K562 (cell line): ENCODE measurements around the gene GET3. TPM values are rescaled to one million over a fixed set of nuclear protein-coding genes. Genes with fewer than 3 reads are reported as not detected.
A peak's percentile ranks its signal among the peaks of the same experiment; 100 is the strongest.

Experiments
- CSDE1 ChIP-seq, 2 experiments: fragments of 450-650 bp; IDR thresholded peaks; 2 replicates each; pipeline ENCODE4 v1.6.1; 2016; ENCODE audit warnings: mild to moderate bottlenecking in 1 of 2
- EGR1 ChIP-seq: fragments of 450-650 bp; conservative IDR thresholded peaks from 2 replicates; pipeline ENCODE4 v1.6.1; 2017; ENCODE audit warnings: mild to moderate bottlenecking
- FOS ChIP-seq: IDR thresholded peaks from 3 replicates; pipeline ENCODE4 v1.6.1; 2011; ENCODE audit not compliant: insufficient read length; ENCODE audit errors: extremely low read depth
- FOXA1 ChIP-seq: fragments of 450-650 bp; IDR thresholded peaks from 2 replicates; pipeline ENCODE4 v1.6.1; 2016; ENCODE audit warnings: mild to moderate bottlenecking, borderline replicate concordance
- FUS ChIP-seq: fragments of 200-400 bp; formaldehyde crosslinking; optimal IDR thresholded peaks from 2 replicates; pipeline ENCODE3; 2017; ENCODE audit warnings: low read depth, low read length
- HMG20B ChIP-seq: fragments of 250-450 bp; sonication (Bioruptor Pico); IDR thresholded peaks from 2 replicates; pipeline ENCODE4 v1.5.0; 2021; ENCODE audit warnings: mild to moderate bottlenecking
- MECOM ChIP-seq: fragments of 250-450 bp; sonication (Bioruptor Pico); IDR thresholded peaks from 2 replicates; pipeline ENCODE4 v1.8.0; 2022; ENCODE audit warnings: inconsistent platforms
- NCOR1 ChIP-seq: fragments of 450-650 bp; IDR thresholded peaks from 2 replicates; pipeline ENCODE4 v1.6.1; 2016; ENCODE audit warnings: mild to moderate bottlenecking, moderate library complexity
- PHF8 ChIP-seq: fragments of 200-600 bp; sonication (generic); IDR thresholded peaks from 2 replicates; pipeline ENCODE4 v1.6.1; 2012; ENCODE audit warnings: mixed run types, mild to moderate bottlenecking, inconsistent platforms, low read length, moderate library complexity, borderline replicate concordance
- POLR2B ChIP-seq: fragments of 450-650 bp; IDR thresholded peaks from 2 replicates; pipeline ENCODE4 v1.6.1; 2018; ENCODE audit warnings: low read depth; ENCODE audit not compliant: partially characterized antibody
- RFX7 ChIP-seq: fragments of 250-450 bp; sonication (Bioruptor Pico); IDR thresholded peaks from 2 replicates; pipeline ENCODE4 v1.5.1; 2021; ENCODE audit warnings: mild to moderate bottlenecking
- TSC22D4 ChIP-seq: fragments of 450-650 bp; IDR thresholded peaks from 2 replicates; pipeline ENCODE4 v1.6.1; 2016; ENCODE audit warnings: missing genetic modification characterization, missing biosample characterization, control low read depth
- ZC3H11A ChIP-seq: IDR thresholded peaks from 2 replicates; pipeline ENCODE4 v1.6.1; 2012; ENCODE audit warnings: low read depth, low read length, improper control_type of control experiment
- ZFP30 ChIP-seq: fragments of 250-450 bp; sonication (Bioruptor Pico); IDR thresholded peaks from 2 replicates; pipeline ENCODE4 v1.8.0; 2022; ENCODE audit warnings: moderate library complexity, mild to moderate bottlenecking, inconsistent platforms, borderline replicate concordance
- ZKSCAN1 ChIP-seq: fragments of 150-350 bp; IDR thresholded peaks from 2 replicates; pipeline ENCODE4 v1.6.1; 2016; ENCODE audit warnings: low read depth, low read length
- ZNF175 ChIP-seq: fragments of 200-800 bp; sonication (Bioruptor generic); IDR thresholded peaks from 2 replicates; pipeline ENCODE4 v1.6.1; 2016; ENCODE audit warnings: low read depth, mild to moderate bottlenecking, missing genetic modification characterization, missing compliant biosample characterization
- polyA plus RNA-seq, 8 experiments: library from polyadenylated mRNA; depleted of rRNA in 4 of 8; stranded (reverse) in 5 of 8; unstranded in 3 of 8; fragments of >200 nt; fragmentation: Nextera tagmentation in 2 of 8; fragmentation: Illumina TruSeq in 1 of 8; extraction: Ambion mirVana in 2 of 8; extraction: Trizol in 1 of 8; gene quantifications; 2 replicates each; pipeline versions ENCODE4 v1.2.1 to v1.2.3, GENCODE V29; 2011 to 2014; ENCODE audit warnings: inconsistent platforms in 1 of 8, missing spikeins in 1 of 8
- total RNA-seq, 7 experiments: library from RNA; depleted of rRNA in 6 of 7; stranded (reverse); fragments of >200 nt in 6 of 7; fragmentation: Illumina TruSeq in 2 of 7; extraction: Trizol in 2 of 7; gene quantifications; 2 replicates each; pipeline versions ENCODE4 v1.2.1 to v1.2.3, GENCODE V29; 2011 to 2021; ENCODE audit warnings: low replicate concordance in 1 of 7
- TF ChIP-seq, protein P1 (sequence below): sonication (generic); formaldehyde crosslinking; IDR thresholded peaks from 2 replicates; pipeline ENCODE4 v1.8.1; 2023; ENCODE audit warnings: mild to moderate bottlenecking, missing genetic modification reagents
- TF ChIP-seq, protein P2 (sequence below): sonication (generic); formaldehyde crosslinking; IDR thresholded peaks from 2 replicates; pipeline ENCODE4 v1.8.0; 2022; ENCODE audit warnings: mild to moderate bottlenecking, missing genetic modification reagents
- TF ChIP-seq, protein P3 (sequence below): fragments of 450-650 bp; IDR thresholded peaks from 2 replicates; pipeline ENCODE4 v1.6.1; 2017; ENCODE audit warnings: mild to moderate bottlenecking, moderate library complexity

Gene GET3
- total and polyA plus RNA-seq, 9 of the 15 experiments (the other 6 are each of a cell fraction or from before 2014, with no cell fraction given) = 8.3 to 83.5 (median 51.8) TPM

DNA sequence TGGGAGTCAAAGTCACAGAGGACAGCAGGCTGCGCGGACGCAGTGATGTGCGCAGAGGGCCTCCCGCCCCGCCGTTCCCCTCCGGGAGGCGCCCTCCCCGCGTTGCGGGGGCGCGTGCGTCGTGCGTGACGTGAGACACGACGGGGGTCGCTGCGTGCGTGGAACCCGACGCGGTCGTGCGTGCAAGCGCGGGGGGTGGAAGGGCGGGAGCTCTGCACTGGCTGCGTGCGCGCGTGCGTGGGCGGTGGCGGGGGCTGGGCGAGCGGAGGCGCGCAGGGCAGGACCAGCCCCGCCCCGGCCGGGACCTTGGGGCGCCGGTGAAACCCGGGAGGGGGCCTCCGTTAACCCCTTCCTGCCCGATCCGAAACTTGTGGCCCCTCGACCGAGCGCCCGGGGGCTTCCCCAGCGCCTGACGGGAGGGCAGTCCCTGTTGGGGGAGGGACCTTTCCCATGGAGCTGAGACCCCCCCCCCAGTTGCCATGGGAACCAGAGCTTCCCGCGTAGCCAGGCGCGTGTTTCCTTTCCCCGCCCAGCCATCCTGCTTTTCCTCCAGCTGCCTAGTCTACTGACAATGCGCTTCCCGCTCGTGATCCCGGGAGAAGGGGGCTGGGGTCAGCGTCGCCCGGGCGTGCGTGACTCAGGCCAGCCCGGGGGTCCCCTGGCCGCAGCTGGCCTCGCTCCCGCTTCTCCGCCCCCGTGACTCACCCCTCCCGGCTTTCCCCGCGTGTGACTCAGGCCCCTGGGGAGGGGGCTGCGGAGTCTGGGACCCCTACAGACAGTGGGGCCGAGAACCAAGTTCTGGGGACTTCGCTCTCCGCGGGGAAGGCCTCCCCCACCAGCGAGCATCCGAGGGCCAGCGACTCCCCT, 45.4 kb downstream of the GET3 start (continued):
- TF ChIP-seq FOS (no peak), NCOR1 (peak; percentile 48), PHF8 (peak; percentile 55; the same call in 1 of the 2 replicates), MECOM (CRISPR knock-in tag) (no peak), HMG20B (CRISPR knock-in tag) (no peak), ZC3H11A (no peak), ZNF175 (CRISPR knock-in tag) (peak; percentile 42; the same call in 1 of the 2 replicates), CSDE1 (IDR thresholded peaks at IDR 0.05) (peak in 1 of 2 experiments; percentile 88; a peak in 2 of 4 replicates), EGR1 (peak; percentile 99), ZFP30 (CRISPR knock-in tag) (no peak), FOXA1 (no peak), TSC22D4 (tag) (no peak), RFX7 (CRISPR knock-in tag) (no peak), FUS (no peak), ZKSCAN1 (no peak), POLR2B (no peak)
- TF ChIP-seq, protein P1, sequence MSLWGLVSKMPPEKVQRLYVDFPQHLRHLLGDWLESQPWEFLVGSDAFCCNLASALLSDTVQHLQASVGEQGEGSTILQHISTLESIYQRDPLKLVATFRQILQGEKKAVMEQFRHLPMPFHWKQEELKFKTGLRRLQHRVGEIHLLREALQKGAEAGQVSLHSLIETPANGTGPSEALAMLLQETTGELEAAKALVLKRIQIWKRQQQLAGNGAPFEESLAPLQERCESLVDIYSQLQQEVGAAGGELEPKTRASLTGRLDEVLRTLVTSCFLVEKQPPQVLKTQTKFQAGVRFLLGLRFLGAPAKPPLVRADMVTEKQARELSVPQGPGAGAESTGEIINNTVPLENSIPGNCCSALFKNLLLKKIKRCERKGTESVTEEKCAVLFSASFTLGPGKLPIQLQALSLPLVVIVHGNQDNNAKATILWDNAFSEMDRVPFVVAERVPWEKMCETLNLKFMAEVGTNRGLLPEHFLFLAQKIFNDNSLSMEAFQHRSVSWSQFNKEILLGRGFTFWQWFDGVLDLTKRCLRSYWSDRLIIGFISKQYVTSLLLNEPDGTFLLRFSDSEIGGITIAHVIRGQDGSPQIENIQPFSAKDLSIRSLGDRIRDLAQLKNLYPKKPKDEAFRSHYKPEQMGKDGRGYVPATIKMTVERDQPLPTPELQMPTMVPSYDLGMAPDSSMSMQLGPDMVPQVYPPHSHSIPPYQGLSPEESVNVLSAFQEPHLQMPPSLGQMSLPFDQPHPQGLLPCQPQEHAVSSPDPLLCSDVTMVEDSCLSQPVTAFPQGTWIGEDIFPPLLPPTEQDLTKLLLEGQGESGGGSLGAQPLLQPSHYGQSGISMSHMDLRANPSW (CRISPR knock-in tag) = no peak; the same call in 1 of the 2 replicates
- TF ChIP-seq, protein P2, sequence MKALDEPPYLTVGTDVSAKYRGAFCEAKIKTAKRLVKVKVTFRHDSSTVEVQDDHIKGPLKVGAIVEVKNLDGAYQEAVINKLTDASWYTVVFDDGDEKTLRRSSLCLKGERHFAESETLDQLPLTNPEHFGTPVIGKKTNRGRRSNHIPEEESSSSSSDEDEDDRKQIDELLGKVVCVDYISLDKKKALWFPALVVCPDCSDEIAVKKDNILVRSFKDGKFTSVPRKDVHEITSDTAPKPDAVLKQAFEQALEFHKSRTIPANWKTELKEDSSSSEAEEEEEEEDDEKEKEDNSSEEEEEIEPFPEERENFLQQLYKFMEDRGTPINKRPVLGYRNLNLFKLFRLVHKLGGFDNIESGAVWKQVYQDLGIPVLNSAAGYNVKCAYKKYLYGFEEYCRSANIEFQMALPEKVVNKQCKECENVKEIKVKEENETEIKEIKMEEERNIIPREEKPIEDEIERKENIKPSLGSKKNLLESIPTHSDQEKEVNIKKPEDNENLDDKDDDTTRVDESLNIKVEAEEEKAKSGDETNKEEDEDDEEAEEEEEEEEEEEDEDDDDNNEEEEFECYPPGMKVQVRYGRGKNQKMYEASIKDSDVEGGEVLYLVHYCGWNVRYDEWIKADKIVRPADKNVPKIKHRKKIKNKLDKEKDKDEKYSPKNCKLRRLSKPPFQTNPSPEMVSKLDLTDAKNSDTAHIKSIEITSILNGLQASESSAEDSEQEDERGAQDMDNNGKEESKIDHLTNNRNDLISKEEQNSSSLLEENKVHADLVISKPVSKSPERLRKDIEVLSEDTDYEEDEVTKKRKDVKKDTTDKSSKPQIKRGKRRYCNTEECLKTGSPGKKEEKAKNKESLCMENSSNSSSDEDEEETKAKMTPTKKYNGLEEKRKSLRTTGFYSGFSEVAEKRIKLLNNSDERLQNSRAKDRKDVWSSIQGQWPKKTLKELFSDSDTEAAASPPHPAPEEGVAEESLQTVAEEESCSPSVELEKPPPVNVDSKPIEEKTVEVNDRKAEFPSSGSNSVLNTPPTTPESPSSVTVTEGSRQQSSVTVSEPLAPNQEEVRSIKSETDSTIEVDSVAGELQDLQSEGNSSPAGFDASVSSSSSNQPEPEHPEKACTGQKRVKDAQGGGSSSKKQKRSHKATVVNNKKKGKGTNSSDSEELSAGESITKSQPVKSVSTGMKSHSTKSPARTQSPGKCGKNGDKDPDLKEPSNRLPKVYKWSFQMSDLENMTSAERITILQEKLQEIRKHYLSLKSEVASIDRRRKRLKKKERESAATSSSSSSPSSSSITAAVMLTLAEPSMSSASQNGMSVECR = peak; percentile 81
- TF ChIP-seq, protein P3, sequence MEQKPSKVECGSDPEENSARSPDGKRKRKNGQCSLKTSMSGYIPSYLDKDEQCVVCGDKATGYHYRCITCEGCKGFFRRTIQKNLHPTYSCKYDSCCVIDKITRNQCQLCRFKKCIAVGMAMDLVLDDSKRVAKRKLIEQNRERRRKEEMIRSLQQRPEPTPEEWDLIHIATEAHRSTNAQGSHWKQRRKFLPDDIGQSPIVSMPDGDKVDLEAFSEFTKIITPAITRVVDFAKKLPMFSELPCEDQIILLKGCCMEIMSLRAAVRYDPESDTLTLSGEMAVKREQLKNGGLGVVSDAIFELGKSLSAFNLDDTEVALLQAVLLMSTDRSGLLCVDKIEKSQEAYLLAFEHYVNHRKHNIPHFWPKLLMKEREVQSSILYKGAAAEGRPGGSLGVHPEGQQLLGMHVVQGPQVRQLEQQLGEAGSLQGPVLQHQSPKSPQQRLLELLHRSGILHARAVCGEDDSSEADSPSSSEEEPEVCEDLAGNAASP = no peak
